H9 (cell line): ENCODE results near the gene DBN1. TPM values are rescaled to one million over a fixed set of nuclear protein-coding genes. Genes with fewer than 3 reads are reported as not detected.

ENCODE experiments used
- DNase-seq: peaks from one replicate; pipeline ENCODE4 v3.0.0-alpha.2; 2017
- H2AFZ ChIP-seq: one replicate; pipeline ENCODE4 v1.6.1; 2013; ENCODE audit warnings: mild to moderate bottlenecking, low read length, control low read depth, moderate library complexity
- H2AK5ac ChIP-seq: 2 replicates; pipeline ENCODE4 v1.6.1; 2013; ENCODE audit warnings: low read length, control low read depth, mixed read lengths; ENCODE audit not compliant: insufficient read length
- H2BK120ac ChIP-seq: one replicate; pipeline ENCODE4 v1.6.1; 2013; ENCODE audit warnings: low read depth, mild to moderate bottlenecking, low read length, control low read depth, inconsistent platforms; ENCODE audit not compliant: poor library complexity, severe bottlenecking
- H2BK12ac ChIP-seq: 2 replicates; pipeline ENCODE4 v1.6.1; 2013; ENCODE audit warnings: low read length, control low read depth, mixed read lengths, low read depth; ENCODE audit not compliant: insufficient read length
- H2BK15ac ChIP-seq: 2 replicates; pipeline ENCODE4 v1.6.1; 2013; ENCODE audit warnings: low read depth, low read length, control low read depth
- H2BK20ac ChIP-seq: one replicate; pipeline ENCODE4 v1.6.1; 2013; ENCODE audit warnings: low read depth, mild to moderate bottlenecking, low read length, control low read depth, inconsistent platforms; ENCODE audit not compliant: poor library complexity, severe bottlenecking
- H2BK5ac ChIP-seq: 2 replicates; pipeline ENCODE4 v1.6.1; 2013; ENCODE audit warnings: low read length, control low read depth, mixed read lengths; ENCODE audit not compliant: insufficient read length
- H3K14ac ChIP-seq: 2 replicates; pipeline ENCODE4 v1.6.1; 2013; ENCODE audit warnings: low read length, control low read depth; ENCODE audit not compliant: insufficient read depth
- H3K18ac ChIP-seq: 2 replicates; pipeline ENCODE4 v1.6.1; 2013; ENCODE audit warnings: low read depth, mild to moderate bottlenecking, mixed read lengths, low read length, control low read depth; ENCODE audit not compliant: insufficient read length
- H3K23ac ChIP-seq: 2 replicates; pipeline ENCODE4 v1.6.1; 2013; ENCODE audit warnings: low read length, control low read depth, mixed read lengths, low read depth; ENCODE audit not compliant: insufficient read length
- H3K23me2 ChIP-seq: 2 replicates; pipeline ENCODE4 v1.6.1; 2013; ENCODE audit warnings: low read depth, mild to moderate bottlenecking, mixed read lengths, low read length, control low read depth; ENCODE audit not compliant: insufficient read length, poor library complexity, severe bottlenecking
- H3K27ac ChIP-seq: 2 replicates; pipeline ENCODE4 v1.5.1; 2013; ENCODE audit warnings: low read length, control low read depth, mixed read lengths, low read depth; ENCODE audit not compliant: insufficient read length
- H3K27me3 ChIP-seq: 2 replicates; pipeline ENCODE4 v1.6.1; 2013; ENCODE audit warnings: low read length, control low read depth, inconsistent platforms; ENCODE audit not compliant: insufficient read depth
- H3K4ac ChIP-seq: 2 replicates; pipeline ENCODE4 v1.6.1; 2013; ENCODE audit warnings: low read depth, mild to moderate bottlenecking, control low read depth, inconsistent platforms, low read length, moderate library complexity
- H3K4me1 ChIP-seq: 2 replicates; pipeline ENCODE4 v1.6.1; 2013; ENCODE audit warnings: low read length, control low read depth, inconsistent platforms; ENCODE audit not compliant: insufficient read depth
- H3K4me2 ChIP-seq: 2 replicates; pipeline ENCODE4 v1.6.1; 2013; ENCODE audit warnings: low read length, control low read depth, mixed read lengths; ENCODE audit not compliant: insufficient read length, insufficient read depth
- H3K56ac ChIP-seq: 2 replicates; pipeline ENCODE4 v1.6.1; 2013; ENCODE audit warnings: low read depth, mild to moderate bottlenecking, mixed read lengths, low read length, control low read depth; ENCODE audit not compliant: insufficient read length
- H3K79me1 ChIP-seq: 2 replicates; pipeline ENCODE4 v1.6.1; 2013; ENCODE audit warnings: low read depth, mild to moderate bottlenecking, moderate library complexity, low read length, control low read depth, inconsistent platforms; ENCODE audit not compliant: insufficient read depth, poor library complexity, severe bottlenecking
- H3K79me2 ChIP-seq: 2 replicates; pipeline ENCODE4 v1.6.1; 2013; ENCODE audit warnings: low read length, control low read depth, inconsistent platforms; ENCODE audit not compliant: insufficient read depth
- H3K9ac ChIP-seq: 2 replicates; pipeline ENCODE4 v1.6.1; 2013; ENCODE audit warnings: low read length, control low read depth, mixed read lengths; ENCODE audit not compliant: insufficient read length; ENCODE audit errors: extremely low read depth
- H3K9me3 ChIP-seq: one replicate; pipeline ENCODE4 v1.6.1; 2013; ENCODE audit warnings: low read depth, low read length, inconsistent platforms; ENCODE audit not compliant: control insufficient read depth
- H3T11ph ChIP-seq: one replicate; pipeline ENCODE4 v1.6.1; 2013; ENCODE audit warnings: mild to moderate bottlenecking, low read length, control low read depth, inconsistent platforms
- H4K20me1 ChIP-seq: one replicate; pipeline ENCODE4 v1.6.1; 2013; ENCODE audit not compliant: control insufficient read depth, insufficient read length, insufficient read depth
- H4K5ac ChIP-seq: 2 replicates; pipeline ENCODE4 v1.6.1; 2013; ENCODE audit warnings: low read depth, mild to moderate bottlenecking, mixed read lengths, low read length, control low read depth; ENCODE audit not compliant: insufficient read length
- H4K8ac ChIP-seq: replicated peaks from 2 replicates; pipeline ENCODE4 v1.6.1; 2013; ENCODE audit warnings: low read length, control low read depth, mixed read lengths, low read depth; ENCODE audit not compliant: insufficient read length
- H4K91ac ChIP-seq: 2 replicates; pipeline ENCODE4 v1.6.1; 2013; ENCODE audit warnings: low read depth, mild to moderate bottlenecking, moderate library complexity, mixed read lengths, low read length, control low read depth; ENCODE audit not compliant: insufficient read length
- H3K27ac Mint-ChIP-seq, 3 experiments: 2 replicates in 2 of 3; 3 replicates in 1 of 3; pipeline ENCODE4 v1.8.0; 2020 to 2021; ENCODE audit warnings: mixed read lengths in 3 of 3, mild to moderate bottlenecking in 1 of 3, moderate library complexity in 1 of 3
- H3K27me3 Mint-ChIP-seq: 2 replicates; pipeline ENCODE4 v1.8.0; 2021; ENCODE audit warnings: low read depth, mild to moderate bottlenecking, moderate library complexity, mixed read lengths
- H3K36me3 Mint-ChIP-seq, 3 experiments: 2 replicates in 2 of 3; 3 replicates in 1 of 3; pipeline ENCODE4 v1.8.0; 2020 to 2021; ENCODE audit warnings: low read depth in 3 of 3, mixed read lengths in 3 of 3; ENCODE audit not compliant: insufficient read depth in 1 of 3
- H3K4me1 Mint-ChIP-seq, 2 experiments: 2 replicates each; pipeline ENCODE4 v1.8.0; 2020; ENCODE audit warnings: mixed read lengths in 2 of 2
- H3K4me3 Mint-ChIP-seq, 2 experiments: 2 replicates in 1 of 2; 3 replicates in 1 of 2; pipeline ENCODE4 v1.8.0; 2020 to 2021; ENCODE audit warnings: mild to moderate bottlenecking in 2 of 2, mixed read lengths in 2 of 2, moderate library complexity in 1 of 2
- H3K9me3 Mint-ChIP-seq, 2 experiments: 2 replicates in 1 of 2; 3 replicates in 1 of 2; pipeline ENCODE4 v1.8.0; 2020; ENCODE audit warnings: mild to moderate bottlenecking in 2 of 2, mixed read lengths in 2 of 2, moderate library complexity in 1 of 2
- CTCF ChIP-seq: fragments of 200-600 bp; sonication (generic); conservative IDR thresholded peaks from 3 replicates; pipeline ENCODE4 v1.8.0; 2021; ENCODE audit warnings: antibody characterized with exemption, mild to moderate bottlenecking
- WGBS: extraction: QIAGEN DNeasy Blood & Tissue Kit; methylation state at CpG from one replicate; pipeline ENCODE4 v1.1.7; 2013; ENCODE audit warnings: missing lambda C conversion rate, low lambda C conversion rate, mixed read lengths; ENCODE audit not compliant: insufficient read length; ENCODE audit errors: extremely low coverage; 5-methylcytosine and 5-hydroxymethylcytosine counted together
- total RNA-seq: library from RNA; stranded (reverse); gene quantifications from 2 replicates; pipeline ENCODE4 v1.2.1, GENCODE V29; 2021

DBN1 gene
- total RNA-seq, 1 experiment from 2014 or later: 340 TPM

DNA sequence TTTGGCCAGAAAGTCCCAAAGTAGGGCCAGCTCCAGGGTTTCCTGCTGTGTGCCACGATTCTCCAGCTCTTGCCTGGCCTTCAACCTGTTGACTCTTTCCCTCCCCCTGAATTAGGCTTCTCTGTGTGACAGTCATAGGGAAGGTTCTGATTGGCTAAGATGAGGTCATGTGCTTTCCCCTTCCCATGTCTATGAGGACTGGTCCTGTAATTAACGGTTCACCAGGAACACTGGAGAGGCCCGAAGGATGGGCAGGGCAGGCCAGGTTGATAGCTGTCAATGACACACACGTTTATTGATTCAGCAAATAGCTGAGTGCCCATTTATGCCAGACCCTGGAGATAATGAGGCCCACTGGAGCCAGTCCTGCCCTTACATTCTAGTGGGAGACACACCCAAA, 35.8 kb downstream of the DBN1 start:
- peaks cover 14 to 25% of the 10 kb centered on the region in 2 experiments for H3K4me1 Mint-ChIP-seq
- Histone ChIP-seq H4K20me1 (peaks cover 2% of the 10 kb centered on the region), H3K27ac (no peak overlapping the region), H4K5ac (no peak overlapping the region), H3T11ph (no peak overlapping the region), H3K9me3 (no peaks in the 10 kb centered on the region), H3K18ac (no peak overlapping the region), H3K4ac (no peak overlapping the region), H2AFZ (no peak overlapping the region), H2BK20ac (no peak overlapping the region), H2AK5ac (no peak overlapping the region), H4K91ac (no peak overlapping the region), H3K23me2 (no peaks in the 10 kb centered on the region), H2BK15ac (no peak overlapping the region), H3K4me2 (no peak overlapping the region), H2BK120ac (no peak overlapping the region), H3K79me1 (no peaks in the 10 kb centered on the region), H4K8ac (no peak overlapping the region), H3K79me2 (no peaks in the 10 kb centered on the region), H3K27me3 (no peaks in the 10 kb centered on the region), H3K56ac (no peak overlapping the region), H2BK5ac (no peak overlapping the region), H3K23ac (no peak overlapping the region), H3K4me1 (no peaks in the 10 kb centered on the region), H2BK12ac (no peak overlapping the region), H3K14ac (no peak overlapping the region), H3K9ac (no peak overlapping the region)
- peaks cover 3% of the 10 kb centered on the region for H3K27me3 Mint-ChIP-seq
- no peak overlapping the region; a peak in 1 of 5 replicates for H3K4me3 Mint-ChIP-seq
- no peak for TF ChIP-seq CTCF
- no peak overlapping the region; a peak in 1 of 7 replicates for H3K27ac Mint-ChIP-seq
- peaks cover 0 to 3% of the 10 kb centered on the region in 2 experiments; a peak in 1 of 5 replicates for H3K9me3 Mint-ChIP-seq
- DNase-seq: peak; percentile 27
- WGBS: no CpG with 5 or more reads among the region's 4 CpGs
- peaks cover 26 to 81% (median 65%) of the 10 kb centered on the region in 3 experiments for H3K36me3 Mint-ChIP-seq
